ENCODE results near the gene TAC4. TPM values are rescaled to one million over a fixed set of nuclear protein-coding genes. Genes with fewer than 3 reads are reported as not detected.

Gene TAC4
- total and polyA plus RNA-seq, 2 experiments from 2014 or later = not detected

DNA sequence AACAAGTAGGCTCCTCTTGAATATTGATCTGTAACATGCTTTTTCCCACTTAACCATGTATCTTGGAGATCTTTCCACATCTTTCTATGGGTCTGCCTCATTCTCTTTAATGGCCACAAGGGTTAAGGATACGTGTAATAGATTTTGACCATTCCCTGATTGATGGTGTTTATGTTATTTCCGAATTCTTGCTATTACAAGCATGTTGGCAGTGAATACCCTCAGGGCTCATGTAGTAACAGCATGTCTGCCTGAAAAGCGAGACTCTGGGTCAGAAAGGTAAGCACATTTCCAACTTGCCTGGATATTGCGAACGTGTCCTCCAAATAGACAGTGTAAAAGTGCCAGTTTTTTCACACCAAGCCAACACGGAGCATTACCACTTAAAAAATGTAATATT is 5.0 kb downstream of the TAC4 start:
- Histone ChIP-seq H3K36me3 (replicated peaks; ENCODE audit: insufficient read depth, low read depth) (no peaks in the 10 kb centered on the region), H3K79me2 (no peaks in the 10 kb centered on the region), H2AFZ (no peak overlapping the region), H3K4me3 (no peak overlapping the region), H3K4me2 (no peak overlapping the region), H3K9me2 (replicated peaks; ENCODE audit: insufficient read depth) (no peaks in the 10 kb centered on the region), H4K20me1 (ENCODE audit: insufficient read depth, poor library complexity, severe bottlenecking) (no peaks in the 10 kb centered on the region), H3K27me3 (no peaks in the 10 kb centered on the region), H3K4me1 (ENCODE audit: insufficient read depth) (no peaks in the 10 kb centered on the region), H3K9me3 (ENCODE audit: low read depth) (no peaks in the 10 kb centered on the region), H3K27ac (no peak overlapping the region)
- 70% methylated on average over 6 of the region's 6 CpGs for WGBS (ENCODE audit: low lambda C conversion rate, missing lambda C conversion rate)
- no peak for DNase-seq (ENCODE audit: low spot score)
- TF ChIP-seq EZH2phosphoT487 (IDR thresholded peaks at IDR 0.05; ENCODE audit: low read depth, severe bottlenecking, unreplicated experiment) (no peak), EZH2 (IDR thresholded peaks at IDR 0.05; ENCODE audit: borderline replicate concordance) (no peak)
- TF ChIP-seq, protein P1, sequence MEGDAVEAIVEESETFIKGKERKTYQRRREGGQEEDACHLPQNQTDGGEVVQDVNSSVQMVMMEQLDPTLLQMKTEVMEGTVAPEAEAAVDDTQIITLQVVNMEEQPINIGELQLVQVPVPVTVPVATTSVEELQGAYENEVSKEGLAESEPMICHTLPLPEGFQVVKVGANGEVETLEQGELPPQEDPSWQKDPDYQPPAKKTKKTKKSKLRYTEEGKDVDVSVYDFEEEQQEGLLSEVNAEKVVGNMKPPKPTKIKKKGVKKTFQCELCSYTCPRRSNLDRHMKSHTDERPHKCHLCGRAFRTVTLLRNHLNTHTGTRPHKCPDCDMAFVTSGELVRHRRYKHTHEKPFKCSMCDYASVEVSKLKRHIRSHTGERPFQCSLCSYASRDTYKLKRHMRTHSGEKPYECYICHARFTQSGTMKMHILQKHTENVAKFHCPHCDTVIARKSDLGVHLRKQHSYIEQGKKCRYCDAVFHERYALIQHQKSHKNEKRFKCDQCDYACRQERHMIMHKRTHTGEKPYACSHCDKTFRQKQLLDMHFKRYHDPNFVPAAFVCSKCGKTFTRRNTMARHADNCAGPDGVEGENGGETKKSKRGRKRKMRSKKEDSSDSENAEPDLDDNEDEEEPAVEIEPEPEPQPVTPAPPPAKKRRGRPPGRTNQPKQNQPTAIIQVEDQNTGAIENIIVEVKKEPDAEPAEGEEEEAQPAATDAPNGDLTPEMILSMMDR (IDR thresholded peaks at IDR 0.05; ENCODE audit: poor library complexity) = no peak

DNA sequence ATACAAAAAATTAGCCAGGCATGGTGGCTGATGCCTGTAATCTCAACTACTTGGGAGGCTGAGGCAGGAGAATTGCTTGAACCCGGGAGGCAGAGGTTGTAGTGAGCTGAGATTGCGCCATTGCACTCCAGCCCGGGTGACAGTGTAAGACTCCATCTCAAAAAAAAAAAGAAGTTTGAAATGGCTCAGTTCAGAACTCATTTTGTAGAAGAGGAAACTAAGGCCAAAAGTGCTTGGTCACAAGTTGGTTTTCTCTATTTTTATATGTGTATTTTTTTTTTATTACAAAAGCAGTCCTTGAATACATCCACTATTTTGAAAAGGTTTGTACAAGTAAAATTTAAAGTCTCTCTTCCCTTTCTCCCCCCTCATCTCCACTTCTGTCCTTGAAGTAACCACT is 5.5 kb downstream of the TAC4 start:
- H3K4me2 ChIP-seq = no peak overlapping the region
- no peaks in the 10 kb centered on the region for H3K36me3 ChIP-seq (replicated peaks; ENCODE audit: insufficient read depth, low read depth)
- H3K9me2 ChIP-seq (replicated peaks; ENCODE audit: insufficient read depth) = no peaks in the 10 kb centered on the region
- no peak overlapping the region for H2AFZ ChIP-seq
- H3K79me2 ChIP-seq = no peaks in the 10 kb centered on the region
- no peak for DNase-seq (ENCODE audit: low spot score)
- 98% methylated on average over 3 of the region's 3 CpGs for WGBS (ENCODE audit: low lambda C conversion rate, missing lambda C conversion rate)
- no peak overlapping the region for H3K4me3 ChIP-seq
- no peaks in the 10 kb centered on the region for H3K27me3 ChIP-seq
- H3K27ac ChIP-seq = no peak overlapping the region
- no peaks in the 10 kb centered on the region for H3K4me1 ChIP-seq (ENCODE audit: insufficient read depth)
- no peaks in the 10 kb centered on the region for H3K9me3 ChIP-seq (ENCODE audit: low read depth)
- TF ChIP-seq EZH2phosphoT487 (IDR thresholded peaks at IDR 0.05; ENCODE audit: low read depth, severe bottlenecking, unreplicated experiment) (no peak), EZH2 (IDR thresholded peaks at IDR 0.05; ENCODE audit: borderline replicate concordance) (no peak)
- TF ChIP-seq, protein P1 (IDR thresholded peaks at IDR 0.05; ENCODE audit: poor library complexity) = no peak
- no peaks in the 10 kb centered on the region for H4K20me1 ChIP-seq (ENCODE audit: insufficient read depth, poor library complexity, severe bottlenecking)

DNA sequence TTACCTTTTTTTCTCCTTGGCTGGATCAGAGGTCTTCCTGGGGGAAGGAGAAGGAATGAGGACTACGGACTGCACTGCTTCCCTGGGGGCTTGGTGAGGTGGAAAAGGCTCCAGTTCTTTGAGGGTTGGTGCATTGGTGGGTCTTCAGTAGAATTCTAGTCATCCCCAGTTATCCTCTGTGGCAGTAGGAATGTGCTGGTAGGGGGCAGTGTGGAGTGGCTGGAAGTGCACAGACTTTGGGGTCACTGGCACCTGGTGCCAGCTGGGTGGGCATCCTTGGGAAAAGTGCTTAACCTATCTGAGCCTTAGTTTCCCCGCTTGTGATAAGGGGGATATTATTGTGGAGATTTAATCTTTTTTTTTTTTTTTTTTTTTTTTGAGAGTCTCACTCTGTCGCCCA is 6.3 kb downstream of the TAC4 start:
- H3K4me1 ChIP-seq (ENCODE audit: insufficient read depth) = no peaks in the 10 kb centered on the region
- H4K20me1 ChIP-seq (ENCODE audit: insufficient read depth, poor library complexity, severe bottlenecking) = no peaks in the 10 kb centered on the region
- no peaks in the 10 kb centered on the region for H3K79me2 ChIP-seq
- no peak overlapping the region for H3K4me2 ChIP-seq
- no peaks in the 10 kb centered on the region for H3K36me3 ChIP-seq (replicated peaks; ENCODE audit: insufficient read depth, low read depth)
- no peaks in the 10 kb centered on the region for H3K27me3 ChIP-seq
- H3K4me3 ChIP-seq = no peak overlapping the region
- H3K27ac ChIP-seq = no peak overlapping the region
- no peak overlapping the region for H2AFZ ChIP-seq
- no peak for TF ChIP-seq EZH2 (IDR thresholded peaks at IDR 0.05; ENCODE audit: borderline replicate concordance)
- TF ChIP-seq, protein P1 (IDR thresholded peaks at IDR 0.05; ENCODE audit: poor library complexity) = no peak
- no peak for TF ChIP-seq EZH2phosphoT487 (IDR thresholded peaks at IDR 0.05; ENCODE audit: low read depth, severe bottlenecking, unreplicated experiment)
- no peaks in the 10 kb centered on the region for H3K9me2 ChIP-seq (replicated peaks; ENCODE audit: insufficient read depth)
- H3K9me3 ChIP-seq (ENCODE audit: low read depth) = no peaks in the 10 kb centered on the region
- 85% methylated on average over 3 of the region's 3 CpGs for WGBS (ENCODE audit: low lambda C conversion rate, missing lambda C conversion rate)
- DNase-seq (ENCODE audit: low spot score) = no peak

DNA sequence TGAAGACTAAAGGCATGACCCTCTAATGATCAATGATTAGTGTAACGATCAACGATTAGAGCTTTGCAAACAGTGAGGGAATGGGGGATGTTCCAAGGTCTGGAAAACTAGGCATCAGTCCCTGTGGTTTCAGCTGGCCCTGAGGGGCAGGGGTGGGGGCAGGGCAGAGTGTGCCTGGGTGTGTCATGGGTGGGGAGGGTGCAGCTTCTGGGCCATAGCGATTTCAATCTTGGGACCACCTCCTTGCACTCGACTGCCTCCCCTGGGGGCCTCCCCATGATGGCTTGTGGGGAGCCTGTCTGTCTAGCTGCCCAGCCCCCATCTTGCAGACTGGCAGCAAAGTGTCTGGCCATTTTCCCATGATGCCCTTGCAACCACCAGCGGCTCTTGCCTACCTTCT is 8.4 kb downstream of the TAC4 start:
- H3K27me3 ChIP-seq = no peaks in the 10 kb centered on the region
- H3K9me3 ChIP-seq (ENCODE audit: low read depth) = no peaks in the 10 kb centered on the region
- H2AFZ ChIP-seq = no peak overlapping the region
- H3K4me1 ChIP-seq (ENCODE audit: insufficient read depth) = no peaks in the 10 kb centered on the region
- H3K4me2 ChIP-seq = no peak overlapping the region
- TF ChIP-seq, protein P1 (IDR thresholded peaks at IDR 0.05; ENCODE audit: poor library complexity) = no peak
- no peak for TF ChIP-seq EZH2phosphoT487 (IDR thresholded peaks at IDR 0.05; ENCODE audit: low read depth, severe bottlenecking, unreplicated experiment)
- TF ChIP-seq EZH2 (IDR thresholded peaks at IDR 0.05; ENCODE audit: borderline replicate concordance) = no peak
- H3K79me2 ChIP-seq = no peaks in the 10 kb centered on the region
- no peaks in the 10 kb centered on the region for H3K9me2 ChIP-seq (replicated peaks; ENCODE audit: insufficient read depth)
- WGBS (ENCODE audit: low lambda C conversion rate, missing lambda C conversion rate) = 77% methylated on average over 5 of the region's 5 CpGs
- no peak for DNase-seq (ENCODE audit: low spot score)
- H4K20me1 ChIP-seq (ENCODE audit: insufficient read depth, poor library complexity, severe bottlenecking) = no peaks in the 10 kb centered on the region
- H3K4me3 ChIP-seq = no peak overlapping the region
- no peaks in the 10 kb centered on the region for H3K36me3 ChIP-seq (replicated peaks; ENCODE audit: insufficient read depth, low read depth)
- no peak overlapping the region for H3K27ac ChIP-seq

Data from hepatocyte (in vitro differentiated cells).